ENCODE measurements around the gene FAM210A. TPM values are rescaled to one million over a fixed set of nuclear protein-coding genes. Genes with fewer than 3 reads are reported as not detected.

The FAM210A gene
- total RNA-seq, 2 donors from 2014 or later: 8.7 to 27.7 TPM

GRCh38 chr18:13730481-13730880 lies 4.1 kb upstream of the FAM210A start:
- H3K27ac ChIP-seq: no peak overlapping the region

GRCh38 chr18:13726972-13727331 lies 594 bp upstream of the FAM210A start:
- H3K27me3 ChIP-seq (replicated peaks; ENCODE audit: insufficient read depth): no peaks in the 10 kb centered on the region
- H3K27ac ChIP-seq: peak overlapping the region; percentile 96 to 97
- TF ChIP-seq CTCF (IDR thresholded peaks at IDR 0.05): no peak
- peak; percentile 53 for ATAC-seq (ENCODE audit: insufficient number of reproducible peaks, low FRiP score, low read depth)
- H3K9me3 ChIP-seq: no peaks in the 10 kb centered on the region
- peak overlapping the region; percentile 98 for H3K4me3 ChIP-seq
- DNase-seq (ENCODE audit: low spot score): peak; percentile 21
- no peaks in the 10 kb centered on the region for H3K36me3 ChIP-seq
- H3K4me1 ChIP-seq (ENCODE audit: control insufficient read depth in 1 of 2, low read depth in 2 of 2): peaks cover 3 to 31% of the 10 kb centered on the region in 2 donors

More at GRCh38 chr18:13730481-13730880, 4.1 kb upstream of the FAM210A start:
- no peak for DNase-seq (ENCODE audit: low spot score)
- no peak for TF ChIP-seq CTCF (IDR thresholded peaks at IDR 0.05)
- H3K9me3 ChIP-seq: no peaks in the 10 kb centered on the region
- H3K36me3 ChIP-seq: no peaks in the 10 kb centered on the region
- ATAC-seq (ENCODE audit: insufficient number of reproducible peaks, low FRiP score, low read depth): no peak
- peaks cover 3 to 22% of the 10 kb centered on the region in 2 donors for H3K4me1 ChIP-seq (ENCODE audit: control insufficient read depth in 1 of 2, low read depth in 2 of 2)
- no peaks in the 10 kb centered on the region for H3K27me3 ChIP-seq (replicated peaks; ENCODE audit: insufficient read depth)
- no peak overlapping the region for H3K4me3 ChIP-seq

GRCh38 chr18:13725566-13726231 lies 659 bp downstream of the FAM210A start:
- no peak for TF ChIP-seq CTCF (IDR thresholded peaks at IDR 0.05)
- no peaks in the 10 kb centered on the region for H3K9me3 ChIP-seq
- ATAC-seq (ENCODE audit: insufficient number of reproducible peaks, low FRiP score, low read depth) (peak; percentile 4), DNase-seq (ENCODE audit: low spot score) (no peak)
- peak overlapping the region in 1 of 2 donors; percentile 96 for H3K27ac ChIP-seq
- no peaks in the 10 kb centered on the region for H3K27me3 ChIP-seq (replicated peaks; ENCODE audit: insufficient read depth)
- no peaks in the 10 kb centered on the region for H3K36me3 ChIP-seq
- H3K4me3 ChIP-seq: peak overlapping the region; percentile 98
- H3K4me1 ChIP-seq (ENCODE audit: control insufficient read depth in 1 of 2, low read depth in 2 of 2): peaks cover 3 to 31% of the 10 kb centered on the region in 2 donors

GRCh38 chr18:13720847-13721246 lies 5.5 kb downstream of the FAM210A start:
- TF ChIP-seq CTCF (IDR thresholded peaks at IDR 0.05): no peak
- Histone ChIP-seq H3K27ac (no peak overlapping the region), H3K27me3 (replicated peaks; ENCODE audit: insufficient read depth) (no peaks in the 10 kb centered on the region), H3K4me1 (ENCODE audit: control insufficient read depth in 1 of 2, low read depth in 2 of 2) (peaks cover 0 to 12% of the 10 kb centered on the region in 2 donors), H3K36me3 (no peaks in the 10 kb centered on the region), H3K4me3 (no peak overlapping the region), H3K9me3 (no peaks in the 10 kb centered on the region)
- ATAC-seq (ENCODE audit: insufficient number of reproducible peaks, low FRiP score, low read depth) (no peak), DNase-seq (ENCODE audit: low spot score) (no peak)

GRCh38 chr18:13720123-13720522 lies 6.2 kb downstream of the FAM210A start:
- H3K27ac ChIP-seq: no peak overlapping the region
- no peak for DNase-seq (ENCODE audit: low spot score)
- no peak for TF ChIP-seq CTCF (IDR thresholded peaks at IDR 0.05)
- H3K9me3 ChIP-seq: no peaks in the 10 kb centered on the region
- no peaks in the 10 kb centered on the region for H3K36me3 ChIP-seq
- no peak overlapping the region for H3K4me3 ChIP-seq
- peaks cover 0 to 5% of the 10 kb centered on the region in 2 donors for H3K4me1 ChIP-seq (ENCODE audit: control insufficient read depth in 1 of 2, low read depth in 2 of 2)
- H3K27me3 ChIP-seq (replicated peaks; ENCODE audit: insufficient read depth): no peaks in the 10 kb centered on the region
- no peak for ATAC-seq (ENCODE audit: insufficient number of reproducible peaks, low FRiP score, low read depth)

Measured in thoracic aorta (tissue), 2 donors.